HG03378 (cell line): ENCODE measurements around the gene BRCA2.

Source experiments
- ATAC-seq: cut with Tn5 transposase; IDR thresholded peaks from one replicate; pipeline ENCODE4 v1.9.1; 2021; ENCODE audit warnings: mild to moderate bottlenecking, moderate library complexity; ENCODE audit not compliant: unreplicated experiment

BRCA2 gene

DNA sequence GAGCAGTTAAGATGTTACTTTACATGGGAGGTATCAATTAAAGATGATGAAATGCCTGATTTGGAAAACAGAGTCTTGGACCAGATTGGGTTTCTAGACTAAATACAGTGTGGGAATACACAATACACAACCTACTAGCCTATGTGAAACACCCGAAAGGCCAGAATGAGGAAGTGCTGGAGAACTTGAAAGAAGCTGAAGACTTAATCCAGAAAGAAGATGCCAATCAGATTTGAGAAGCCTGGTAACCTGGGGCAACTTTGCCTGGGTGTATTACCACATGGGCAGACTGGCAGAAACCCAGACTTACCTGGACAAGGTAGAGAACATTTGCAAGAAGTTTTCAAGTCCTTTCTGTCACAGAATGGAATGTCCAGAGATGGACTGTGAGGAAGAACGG, 69.4 kb downstream of the BRCA2 start:
- ATAC-seq: peak; percentile 47

- no peak for ATAC-seq
These were observed 70.1 kb downstream of the BRCA2 start for GRCh38 chr13:32385410-32385809.

DNA sequence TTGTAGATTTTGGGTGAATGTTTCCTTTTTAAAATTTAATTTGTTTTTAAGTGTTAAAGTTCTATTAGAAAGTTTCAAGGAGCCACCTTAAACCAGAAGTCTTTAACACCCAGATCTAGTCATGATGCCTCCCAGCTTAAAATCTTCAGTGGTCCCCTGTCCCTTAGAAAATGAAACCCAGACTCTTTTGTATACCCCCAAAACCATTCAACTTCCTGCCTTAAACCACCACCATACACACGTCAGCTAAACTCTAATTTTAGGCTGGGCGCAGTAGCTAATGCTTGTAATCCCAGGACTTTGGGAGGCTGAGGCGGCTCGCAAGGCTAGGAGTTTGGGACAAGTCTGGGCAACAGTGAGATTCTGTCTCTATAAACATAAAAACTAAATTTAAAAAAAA, 74.7 kb downstream of the BRCA2 start:
- ATAC-seq: no peak

- ATAC-seq: no peak
These were observed 75.2 kb downstream of the BRCA2 start for GRCh38 chr13:32390484-32390883.

DNA sequence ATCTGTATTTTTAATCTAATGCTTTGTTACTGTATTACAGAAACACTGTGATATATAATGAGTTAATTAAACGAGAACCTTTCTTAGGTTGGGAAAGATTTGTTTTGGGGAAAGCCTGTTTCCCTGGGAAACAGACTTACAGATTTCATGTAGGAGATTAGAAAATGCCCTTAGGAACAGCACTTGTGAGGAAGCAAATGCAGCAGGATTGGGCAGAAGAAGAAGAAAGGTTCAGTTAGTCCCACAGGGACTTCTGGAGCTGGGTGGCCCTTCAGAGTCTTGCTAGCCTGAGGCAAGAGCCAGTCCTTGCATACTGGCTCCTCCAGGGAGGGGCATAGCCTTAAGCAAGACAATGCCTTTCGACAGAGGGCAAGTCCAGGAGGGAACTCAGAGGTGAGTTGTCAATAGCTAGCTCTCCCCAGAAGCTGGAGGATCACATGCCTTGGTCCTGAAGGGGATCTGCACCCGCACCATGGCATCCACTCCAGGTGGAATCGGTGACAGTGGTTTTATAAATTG, 75.9 kb downstream of the BRCA2 start:
- no peak for ATAC-seq

GRCh38 chr13:32403108-32403507, 87.8 kb downstream of the BRCA2 start:
- no peak for ATAC-seq

DNA sequence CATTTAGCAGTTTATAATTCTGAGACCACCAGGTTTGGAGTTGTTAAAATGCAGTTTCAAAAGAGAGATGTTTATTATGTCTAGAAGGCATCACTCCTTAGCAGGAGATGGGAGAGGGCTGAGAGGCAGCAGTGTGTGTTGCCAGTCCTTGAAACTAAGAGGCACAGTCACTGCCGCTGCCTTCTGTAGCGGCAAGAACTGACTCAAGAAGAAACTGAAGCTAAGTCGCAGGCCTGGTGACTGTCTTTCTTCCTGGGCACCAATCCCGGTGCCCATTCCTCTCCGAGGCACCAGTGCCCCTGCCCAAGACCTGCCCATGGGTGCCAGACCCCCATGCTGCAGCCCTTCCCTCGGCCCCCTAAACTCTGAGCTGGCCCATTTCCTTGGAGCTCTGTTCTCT, 92.5 kb downstream of the BRCA2 start:
- no peak for ATAC-seq

DNA sequence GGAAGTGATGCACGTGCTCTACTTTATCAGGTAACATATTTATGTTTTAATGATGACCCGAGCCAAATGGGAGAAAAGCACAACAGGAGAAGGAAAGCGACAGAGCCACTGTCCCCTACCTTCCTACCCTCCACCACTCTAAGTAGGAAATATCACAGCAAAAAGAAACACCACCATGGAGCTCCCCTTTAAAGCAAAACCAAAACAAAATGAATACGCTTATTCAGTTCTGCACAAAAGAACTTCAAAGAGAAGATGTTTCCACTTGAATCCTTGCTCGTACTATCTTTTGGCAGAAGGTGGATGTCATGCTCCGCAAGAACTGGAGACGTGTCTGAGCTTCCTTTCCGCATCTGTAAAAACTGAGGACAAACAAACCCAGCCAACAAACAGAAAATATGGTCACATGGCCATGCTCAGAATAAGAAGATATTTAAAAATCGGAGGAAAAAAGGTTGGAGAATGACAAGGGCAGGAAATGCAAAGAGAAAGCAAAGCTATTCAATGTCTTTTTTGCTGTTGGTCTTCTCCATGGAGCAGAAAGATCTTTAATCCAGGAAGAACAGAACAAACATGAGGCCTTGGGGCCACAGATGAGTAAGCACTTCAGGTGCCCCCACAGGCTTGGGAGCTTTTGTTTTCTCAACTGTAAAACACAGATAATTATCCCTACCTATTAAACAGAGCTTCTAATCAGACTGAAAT, 93.1 kb downstream of the BRCA2 start:
- ATAC-seq: no peak

DNA sequence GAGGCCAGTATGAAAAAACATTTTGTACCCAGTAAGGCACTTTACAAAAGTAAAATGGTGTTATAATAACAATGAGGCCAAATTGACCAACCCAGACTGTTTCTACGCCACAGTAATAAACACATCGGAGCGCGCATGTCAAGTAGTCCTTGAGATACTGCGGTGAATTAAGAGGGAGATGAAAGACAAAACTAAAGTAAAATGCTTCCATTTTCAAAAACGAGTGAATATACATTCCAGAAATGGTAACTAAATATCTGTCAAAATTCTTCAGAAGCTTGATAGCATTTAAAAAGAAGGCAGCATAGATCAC, 93.6 kb downstream of the BRCA2 start:
- no peak for ATAC-seq

GRCh38 chr13:32409561-32410421, 94.5 kb downstream of the BRCA2 start:
- ATAC-seq: no peak

DNA sequence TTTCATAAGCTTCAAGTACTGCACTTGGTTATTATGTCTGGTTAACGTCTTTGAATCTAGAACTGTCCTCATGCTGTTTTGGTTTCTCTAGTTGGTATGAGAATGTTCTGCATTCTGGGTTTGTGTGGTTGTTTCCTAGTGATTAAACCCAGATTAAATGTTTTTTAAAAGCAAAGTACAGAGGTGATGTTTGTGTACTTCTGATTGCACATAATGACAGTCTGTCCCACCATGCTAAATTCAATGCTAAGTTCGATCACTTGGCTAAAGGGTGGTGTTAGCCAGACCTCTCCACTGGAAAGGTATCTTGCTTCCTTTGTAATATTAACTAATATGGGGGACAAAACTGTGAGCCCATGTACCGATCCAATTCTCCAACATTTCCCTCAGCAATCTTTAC, 98.0 kb downstream of the BRCA2 start:
- ATAC-seq: no peak

DNA sequence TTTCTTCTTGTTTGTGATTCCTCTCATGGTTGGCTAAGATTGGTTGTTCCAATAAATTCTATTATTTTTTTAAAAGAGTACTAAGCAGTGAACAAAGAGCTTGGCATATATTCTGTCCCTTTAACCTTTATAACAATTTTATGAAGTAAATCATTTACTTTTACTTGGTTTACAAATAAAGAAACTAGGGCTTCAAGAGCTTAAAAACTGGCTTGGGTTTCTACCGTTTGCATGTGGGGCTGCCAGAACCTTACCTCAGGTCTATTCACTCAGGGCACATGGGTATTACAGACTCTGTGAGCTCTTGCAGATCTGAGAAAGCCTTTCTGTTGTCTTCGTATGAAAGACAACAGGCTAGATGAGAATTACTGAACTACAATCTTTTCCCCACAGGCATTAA, 99.3 kb downstream of the BRCA2 start:
- ATAC-seq: no peak

DNA sequence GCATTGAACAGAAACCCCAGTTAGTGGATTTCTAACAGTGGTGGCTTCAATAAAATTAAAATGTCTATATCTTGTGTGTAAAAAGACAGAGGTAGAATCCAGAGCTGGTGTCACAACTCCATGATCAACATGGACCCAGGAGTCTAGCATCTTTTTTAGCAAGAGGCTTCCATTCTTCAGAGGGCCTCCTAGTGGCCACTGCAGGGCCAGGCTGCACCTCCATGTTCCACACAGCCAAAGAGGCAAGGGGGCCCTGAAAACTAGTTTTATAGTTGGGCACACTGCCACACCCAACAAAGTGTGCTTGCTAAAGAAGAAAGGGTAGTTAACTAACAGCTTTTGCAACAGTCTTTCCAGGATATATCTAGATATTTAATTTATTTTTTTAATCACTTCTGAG, 99.7 kb downstream of the BRCA2 start:
- no peak for ATAC-seq

- ATAC-seq: no peak
These were observed 102.7 kb downstream of the BRCA2 start for GRCh38 chr13:32417995-32418394.

DNA sequence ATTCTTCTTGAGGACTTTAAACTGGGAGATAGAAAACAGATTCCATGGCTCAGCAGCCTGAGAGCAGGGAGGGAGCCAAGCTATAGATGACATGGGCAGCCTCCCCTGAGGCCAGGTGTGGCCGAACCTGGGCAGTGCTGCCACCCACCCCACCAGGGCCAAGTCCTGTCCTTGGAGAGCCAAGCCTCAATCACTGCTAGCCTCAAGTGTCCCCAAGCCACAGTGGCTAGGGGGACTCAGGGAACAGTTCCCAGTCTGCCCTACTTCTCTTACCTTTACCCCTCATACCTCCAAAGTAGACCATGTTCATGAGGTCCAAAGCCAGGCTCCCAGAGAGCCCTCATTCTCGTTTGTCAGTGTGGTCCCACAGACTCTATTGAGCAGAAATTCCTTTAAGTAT, 104.6 kb downstream of the BRCA2 start:
- no peak for ATAC-seq

DNA sequence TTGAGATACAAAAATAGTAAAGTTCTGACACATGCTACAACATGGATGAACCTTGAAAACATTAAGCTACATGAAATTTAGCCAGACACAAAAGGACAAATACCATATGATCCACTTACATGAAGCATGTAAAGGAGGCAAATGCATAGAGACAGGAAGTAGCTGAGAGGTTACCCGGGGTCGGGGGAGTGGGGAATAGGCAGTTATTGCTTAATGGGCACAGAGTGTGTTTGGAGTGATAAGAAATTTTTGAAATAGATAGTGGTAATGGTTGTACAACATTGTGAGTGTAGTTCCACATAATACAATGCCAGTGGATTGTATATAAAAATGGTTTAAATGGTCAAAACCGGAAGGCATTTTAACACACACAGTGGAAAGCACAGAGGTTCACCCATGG, 108.3 kb downstream of the BRCA2 start:
- ATAC-seq: no peak

- no peak for ATAC-seq
These were observed 109.8 kb downstream of the BRCA2 start for GRCh38 chr13:32425158-32425557.

DNA sequence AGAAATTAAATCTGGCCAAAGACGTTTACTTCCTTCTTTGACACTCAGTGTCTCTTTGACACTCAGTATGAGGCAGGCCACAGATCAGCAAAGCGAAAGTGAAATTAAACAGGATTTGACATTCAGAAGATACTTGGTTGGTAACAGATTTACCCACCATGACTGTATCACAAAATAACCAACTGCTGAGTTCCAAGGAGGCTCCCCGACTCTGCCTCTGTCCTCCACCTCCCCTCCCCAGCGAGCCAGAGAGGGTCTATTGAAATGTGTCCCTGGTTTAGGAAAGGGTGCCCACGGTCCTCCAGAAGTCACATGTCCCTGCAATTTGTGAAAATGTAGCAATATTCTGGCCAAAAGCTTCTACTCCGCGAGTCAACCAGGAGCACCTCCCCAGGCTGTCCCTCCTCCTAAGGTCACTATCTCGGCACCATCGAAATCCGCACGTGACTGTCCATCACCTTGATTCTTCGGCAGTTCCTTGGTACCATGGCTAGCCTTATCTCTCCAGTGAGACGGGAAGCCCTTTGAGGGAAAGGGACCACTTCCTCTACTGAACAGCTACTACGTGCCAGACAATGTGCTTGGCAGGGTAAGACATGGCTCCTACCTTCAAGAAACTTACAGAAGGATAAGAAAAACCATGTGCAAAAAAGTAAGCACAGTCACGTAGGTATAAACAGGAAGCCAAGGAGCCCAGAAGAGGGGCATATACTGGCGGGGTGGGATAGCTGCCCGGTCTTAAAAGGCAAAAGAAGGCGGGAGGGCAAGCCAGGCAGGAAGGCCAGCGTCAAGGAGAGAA, 111.1 kb downstream of the BRCA2 start:
- peak; percentile 55 for ATAC-seq

DNA sequence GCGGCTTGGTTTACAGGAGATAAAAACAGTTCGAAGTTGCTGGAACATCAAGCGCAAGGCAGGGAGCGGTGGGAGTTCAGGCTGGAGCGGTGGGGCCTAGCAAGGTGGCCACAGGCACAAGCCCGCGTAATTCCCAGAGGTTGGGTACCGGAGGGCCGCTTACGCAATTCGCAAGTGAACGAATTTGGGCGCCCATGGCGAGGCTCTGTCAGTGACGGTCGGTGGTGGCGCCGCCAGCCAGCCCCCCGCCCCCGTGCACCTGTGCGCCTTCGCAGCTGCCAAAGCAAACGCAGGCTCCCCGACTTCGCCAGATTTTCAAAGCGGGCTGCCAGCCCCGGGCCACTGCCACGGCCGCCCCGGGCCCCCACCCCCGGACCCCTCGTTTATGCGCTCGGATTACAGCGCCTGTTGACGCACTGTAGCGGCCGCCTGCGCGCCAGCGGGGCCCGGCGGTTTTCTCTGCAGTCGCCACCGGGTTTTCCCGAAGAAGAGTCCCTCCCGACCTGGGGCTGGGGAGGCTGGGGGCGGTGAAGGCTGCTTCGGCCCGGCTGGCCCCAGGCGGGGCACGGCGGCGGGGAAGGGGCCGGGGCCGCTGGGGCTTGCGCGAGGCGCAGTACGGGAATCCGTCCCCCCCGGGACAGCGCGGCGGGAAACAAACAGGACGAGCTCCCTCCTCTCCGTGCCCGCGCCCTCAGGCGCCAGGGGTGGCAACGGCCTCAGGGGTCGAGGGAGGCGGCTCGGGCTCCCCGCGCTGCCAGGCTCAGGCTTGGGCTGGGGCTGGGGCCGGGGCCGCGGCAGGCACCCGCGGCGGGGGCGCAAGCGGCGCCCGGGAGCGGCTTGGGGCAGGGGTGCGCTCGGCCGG, 111.9 kb downstream of the BRCA2 start:
- peak; percentile 0 for ATAC-seq

DNA sequence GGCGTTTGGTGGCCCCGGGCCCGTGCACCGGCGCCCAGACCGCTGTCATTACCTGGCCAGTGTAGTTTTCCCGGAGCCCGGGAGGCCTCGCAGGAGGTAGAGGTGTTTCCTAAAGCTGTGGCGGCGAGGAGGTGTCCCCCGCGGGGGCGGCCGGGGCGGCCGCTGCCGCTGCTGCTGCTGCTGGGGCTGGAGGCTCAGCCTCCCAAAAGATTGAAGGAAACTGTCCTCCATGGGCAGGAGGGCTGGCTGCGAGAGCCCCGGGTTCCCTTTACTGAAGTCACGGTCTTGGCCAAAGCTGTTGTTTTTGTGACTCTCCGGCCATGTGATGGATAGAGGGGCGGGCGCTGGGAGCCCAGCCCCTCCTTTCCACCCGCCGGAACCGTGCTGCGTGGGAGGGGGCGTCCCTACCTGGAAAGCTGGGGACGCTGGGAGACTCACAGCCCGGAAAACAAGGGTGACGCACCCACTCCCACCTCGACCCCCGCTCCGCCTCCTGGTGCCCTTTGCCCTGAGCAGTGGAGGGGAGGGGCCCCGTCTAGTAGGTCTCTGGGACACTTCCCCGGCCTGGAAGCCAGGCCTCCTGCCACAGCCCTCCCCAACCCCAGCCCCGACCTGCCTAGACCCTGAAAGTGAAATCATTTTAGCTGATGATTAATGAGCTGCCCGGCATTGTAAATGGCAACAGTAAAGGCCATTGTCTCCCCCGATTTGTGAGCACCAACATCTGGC, 112.7 kb downstream of the BRCA2 start, which contains the start of gene N4BP2L1:
Gene N4BP2L1, minus strand, starts transcription at position 279 of the 729 bp plus-strand sequence. Its CDS starts 48 bp downstream, at position 231.
- peak; percentile 67 for ATAC-seq
